Superior temporal gyrus (tissue), 1 donor: ENCODE results near the gene GALNT7.
A peak's percentile ranks its signal among the peaks of the same experiment; 100 is the strongest.
"Not testable (repeated sequence)": the region's sequence is repeated elsewhere in the genome, so short reads cannot be mapped to it uniquely, and the experiment has no call there.

ENCODE experiments used
- DNase-seq: peaks from one replicate; pipeline ENCODE4 v3.0.0-alpha.2; 2016; ENCODE audit errors: extremely low spot score

Gene GALNT7, protein sequence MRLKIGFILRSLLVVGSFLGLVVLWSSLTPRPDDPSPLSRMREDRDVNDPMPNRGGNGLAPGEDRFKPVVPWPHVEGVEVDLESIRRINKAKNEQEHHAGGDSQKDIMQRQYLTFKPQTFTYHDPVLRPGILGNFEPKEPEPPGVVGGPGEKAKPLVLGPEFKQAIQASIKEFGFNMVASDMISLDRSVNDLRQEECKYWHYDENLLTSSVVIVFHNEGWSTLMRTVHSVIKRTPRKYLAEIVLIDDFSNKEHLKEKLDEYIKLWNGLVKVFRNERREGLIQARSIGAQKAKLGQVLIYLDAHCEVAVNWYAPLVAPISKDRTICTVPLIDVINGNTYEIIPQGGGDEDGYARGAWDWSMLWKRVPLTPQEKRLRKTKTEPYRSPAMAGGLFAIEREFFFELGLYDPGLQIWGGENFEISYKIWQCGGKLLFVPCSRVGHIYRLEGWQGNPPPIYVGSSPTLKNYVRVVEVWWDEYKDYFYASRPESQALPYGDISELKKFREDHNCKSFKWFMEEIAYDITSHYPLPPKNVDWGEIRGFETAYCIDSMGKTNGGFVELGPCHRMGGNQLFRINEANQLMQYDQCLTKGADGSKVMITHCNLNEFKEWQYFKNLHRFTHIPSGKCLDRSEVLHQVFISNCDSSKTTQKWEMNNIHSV

GRCh38 chr4:173168396-173169177 is at the start of gene GALNT7:
Gene GALNT7, plus strand, starts transcription at chr4:173168811. Its CDS starts 25 bp downstream, at chr4:173168836.
- DNase-seq = no peak

DNA sequence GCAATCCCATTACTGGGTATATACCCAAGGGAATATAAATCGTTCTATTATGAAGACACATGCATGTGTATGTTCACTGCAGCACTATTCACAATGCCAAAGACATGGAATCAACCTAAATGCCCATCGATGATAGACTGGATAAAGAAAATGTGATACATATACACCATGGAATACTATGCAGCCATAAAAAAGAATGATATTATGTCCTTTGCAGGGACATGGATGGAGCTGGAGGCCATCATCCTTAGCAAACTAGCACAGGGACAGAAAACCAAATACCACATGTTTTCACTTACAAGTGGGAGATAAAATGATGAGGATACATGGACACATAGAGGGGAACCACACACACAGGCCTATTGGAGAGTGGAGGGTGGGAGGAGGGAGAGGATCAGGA is 49.8 kb upstream of the GALNT7 start:
- not testable (repeated sequence) for DNase-seq

- DNase-seq = no peak
Observed at GRCh38 chr4:173119818-173120217, 48.8 kb upstream of the GALNT7 start.

GRCh38 chr4:173121076-173121561 is 47.5 kb upstream of the GALNT7 start:
- DNase-seq = no peak

GRCh38 chr4:173124209-173124865 is 44.3 kb upstream of the GALNT7 start:
- DNase-seq = no peak

DNA sequence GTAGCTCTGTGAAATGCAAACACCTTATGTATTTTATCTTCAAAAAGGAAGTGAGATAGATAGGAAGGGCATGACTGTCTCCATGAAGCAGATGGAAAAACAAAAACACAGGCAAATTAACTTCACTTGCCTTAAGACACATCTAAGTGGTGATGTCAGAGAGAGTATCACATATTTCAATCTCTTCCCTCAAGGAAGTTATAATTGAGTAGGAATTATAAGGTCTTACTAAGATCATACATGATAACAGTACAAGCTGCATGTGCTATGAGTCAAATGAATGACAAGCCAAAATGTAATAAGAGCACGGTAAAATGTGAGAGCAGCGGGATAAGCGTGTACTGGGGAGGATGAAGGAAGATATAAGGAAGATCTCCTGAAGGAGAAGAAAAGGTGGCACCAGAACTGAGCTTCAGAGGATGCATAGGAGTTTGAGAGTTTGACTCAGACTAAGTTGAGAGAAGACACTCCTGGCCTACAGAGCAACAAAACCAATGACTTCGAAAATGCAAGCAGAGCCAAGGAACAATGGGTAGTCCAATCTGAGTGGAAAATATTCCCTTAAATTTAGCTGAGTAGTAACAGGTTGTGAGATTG is 43.3 kb upstream of the GALNT7 start:
- no peak for DNase-seq

DNA sequence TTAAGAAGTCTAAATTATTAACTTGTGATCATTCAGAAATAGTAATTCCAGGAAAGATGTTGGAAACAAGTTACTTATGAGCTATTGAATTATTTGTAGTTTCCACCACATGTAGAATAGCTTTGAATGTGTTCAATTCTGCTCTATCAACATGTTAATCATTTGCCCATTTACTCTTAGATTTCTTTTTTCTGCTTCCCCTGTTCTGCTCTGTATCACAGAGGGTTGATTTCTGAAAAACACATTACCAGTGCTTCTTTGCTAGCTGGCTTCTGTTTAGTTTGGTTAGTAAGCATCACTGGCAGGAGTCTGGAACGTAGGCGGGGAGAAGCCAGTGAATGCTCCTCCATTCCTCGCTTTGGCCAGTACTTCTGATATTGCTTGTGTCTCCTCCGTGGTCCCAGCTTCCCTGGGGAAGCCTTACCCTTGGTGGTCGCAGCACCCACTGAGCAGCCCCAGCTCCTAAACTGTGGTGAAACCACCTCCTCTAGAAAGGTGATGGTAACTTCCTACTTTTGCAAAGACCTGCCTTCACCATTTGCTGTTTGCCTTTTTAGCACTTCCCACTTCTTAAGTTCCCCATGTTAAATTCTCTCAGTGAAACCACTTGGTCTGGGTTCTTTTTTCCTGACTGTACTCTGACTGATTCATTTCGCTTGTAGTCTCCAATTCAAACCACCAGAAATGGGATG is 40.3 kb upstream of the GALNT7 start:
- no peak for DNase-seq

GRCh38 chr4:173130687-173131086 is 37.9 kb upstream of the GALNT7 start:
- no peak for DNase-seq

DNA sequence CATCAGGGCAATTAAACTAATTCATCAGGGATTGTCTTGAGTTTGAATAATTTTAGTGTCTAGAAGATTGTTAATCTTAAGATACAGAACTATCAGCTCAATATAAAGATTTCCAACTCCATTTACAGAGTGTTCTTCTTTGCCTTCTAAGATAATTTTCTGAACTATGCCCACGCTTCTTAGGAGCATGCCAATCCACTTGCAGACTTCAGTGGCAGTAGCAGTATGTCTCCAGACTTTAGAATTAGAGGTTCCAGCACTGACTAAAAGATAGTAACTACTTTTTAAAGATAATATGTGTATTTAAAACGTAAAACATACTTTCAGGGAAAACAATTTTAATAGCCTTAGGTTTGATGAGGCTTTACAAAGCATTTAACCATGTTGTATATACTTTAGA is 34.2 kb upstream of the GALNT7 start:
- no peak for DNase-seq

DNA sequence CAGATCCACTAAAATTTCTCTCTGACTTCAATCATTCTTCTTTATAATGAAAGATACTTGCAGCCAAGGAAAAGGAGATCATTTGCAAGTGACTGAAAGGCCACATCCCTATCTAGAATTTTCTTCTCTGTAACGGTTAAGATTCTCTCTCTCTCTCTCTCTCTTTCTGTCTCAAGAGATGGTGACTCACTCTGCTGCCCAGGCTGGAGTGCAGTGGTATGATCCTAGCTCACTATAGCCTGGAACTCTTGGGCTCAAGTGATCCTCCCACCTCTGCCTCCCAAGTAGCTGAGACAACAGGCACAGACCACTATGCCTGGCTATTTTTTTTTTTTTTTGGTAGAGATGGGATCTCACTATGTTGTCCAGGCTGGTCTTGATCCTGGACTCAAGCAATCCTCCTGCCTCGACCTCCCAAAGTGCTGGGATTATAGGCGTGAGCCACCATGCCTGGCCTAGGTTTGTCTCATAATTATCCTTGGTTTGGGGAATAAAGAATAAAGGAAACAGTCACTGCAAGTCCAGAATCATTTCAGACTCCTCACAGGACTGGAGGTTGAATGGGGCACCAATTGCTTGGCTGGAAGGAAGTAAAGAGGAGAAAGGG is 33.3 kb upstream of the GALNT7 start:
- no peak for DNase-seq

DNA sequence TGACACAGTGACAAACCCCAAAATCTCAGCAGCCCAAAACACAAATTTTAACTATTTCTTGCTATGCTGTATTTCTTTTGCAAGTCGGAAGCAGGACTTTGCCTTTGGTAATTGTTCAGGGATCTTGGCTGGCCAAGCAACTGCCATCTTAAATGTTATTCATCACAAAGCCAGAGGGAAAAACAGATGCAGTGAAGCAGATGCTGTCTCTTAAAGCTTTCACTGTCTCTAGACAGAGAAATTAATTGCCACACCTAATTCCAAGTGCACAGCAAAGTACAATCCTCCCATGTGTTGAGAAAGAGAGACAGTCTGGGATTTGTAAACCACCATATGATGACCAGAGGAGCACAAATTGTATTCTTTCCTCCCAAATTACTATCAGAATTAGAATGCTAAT is 30.0 kb upstream of the GALNT7 start:
- DNase-seq = no peak

GRCh38 chr4:173139561-173139960 is 29.1 kb upstream of the GALNT7 start:
- DNase-seq = peak; percentile 73

- no peak for DNase-seq
Observed at GRCh38 chr4:173145131-173145530, 23.5 kb upstream of the GALNT7 start.

- DNase-seq = no peak
Observed at GRCh38 chr4:173146456-173146855, 22.2 kb upstream of the GALNT7 start.

DNA sequence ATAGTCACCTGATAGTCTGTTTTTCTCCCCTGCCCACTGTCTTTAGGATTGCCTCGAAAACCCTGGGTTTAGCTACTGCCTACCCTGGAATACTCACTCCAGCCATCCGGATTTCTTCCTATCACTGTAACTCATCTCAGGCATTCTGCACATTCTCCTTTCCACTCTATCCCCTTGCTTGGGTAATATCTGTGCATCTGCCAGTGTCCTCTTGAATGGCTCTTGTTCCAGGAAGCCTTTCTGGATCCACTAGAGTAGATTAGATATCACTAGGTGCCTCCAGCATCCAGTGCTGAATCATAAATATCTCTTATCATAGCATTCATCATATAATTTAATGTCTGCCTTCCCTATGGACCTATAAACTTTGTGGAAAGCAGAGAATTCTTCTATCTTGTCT is 17.1 kb upstream of the GALNT7 start:
- no peak for DNase-seq

DNA sequence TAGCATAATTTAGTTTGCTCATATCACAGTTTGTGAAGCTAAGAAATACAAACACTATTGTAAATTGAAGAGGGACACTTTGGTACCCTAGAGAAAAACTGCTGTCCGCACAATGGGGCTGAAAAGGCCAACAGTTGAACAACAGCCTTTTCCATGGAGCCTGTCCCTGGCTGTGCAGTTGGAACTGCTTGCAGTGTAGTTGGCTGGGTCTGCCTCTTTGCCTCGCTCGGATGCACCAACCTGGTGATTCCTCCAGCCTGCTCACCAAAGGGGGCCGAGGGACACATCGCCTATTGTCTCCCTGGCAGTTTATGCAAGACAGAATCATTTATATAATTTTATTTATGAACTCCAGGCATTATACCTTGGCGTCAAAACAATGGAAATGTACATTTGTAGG is 16.5 kb upstream of the GALNT7 start:
- DNase-seq = no peak

DNA sequence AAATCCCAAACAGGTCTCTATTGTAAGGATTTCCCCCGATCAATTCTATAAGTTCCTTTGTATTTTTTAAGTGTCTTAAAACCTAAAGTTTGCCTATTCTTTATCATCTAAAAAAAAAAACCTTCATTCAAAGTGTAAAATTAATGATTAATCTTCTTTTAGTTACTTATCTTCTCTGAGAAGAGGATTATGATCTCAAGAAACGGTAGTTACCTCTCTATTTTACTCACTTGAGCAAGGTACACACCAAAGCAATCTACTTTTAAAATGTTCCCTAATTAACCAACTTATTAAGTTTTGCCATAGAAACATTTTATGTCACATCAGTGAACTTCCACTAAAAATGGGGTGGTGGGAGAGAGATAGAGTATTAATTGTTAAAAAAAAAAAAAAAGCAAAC is 15.2 kb upstream of the GALNT7 start:
- DNase-seq = no peak

DNA sequence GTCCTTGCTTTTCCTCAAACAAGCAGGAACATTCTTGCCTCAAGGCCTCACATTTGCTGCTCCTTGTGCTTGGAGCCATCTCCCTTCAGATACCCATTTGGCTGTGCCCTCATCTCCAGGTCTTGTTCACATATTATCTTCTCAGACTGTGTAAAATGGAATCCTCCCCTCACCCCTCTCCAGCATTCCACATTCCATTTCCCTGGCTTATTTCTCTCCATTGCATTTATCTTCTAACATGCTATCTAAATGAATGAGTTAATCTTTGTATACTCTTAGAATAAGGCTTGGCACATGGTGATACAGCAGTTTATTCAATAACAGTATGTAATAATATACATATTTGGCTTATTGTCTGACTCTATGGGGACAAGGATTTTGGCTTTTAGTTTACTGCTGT is 8.8 kb upstream of the GALNT7 start:
- DNase-seq = no peak

DNA sequence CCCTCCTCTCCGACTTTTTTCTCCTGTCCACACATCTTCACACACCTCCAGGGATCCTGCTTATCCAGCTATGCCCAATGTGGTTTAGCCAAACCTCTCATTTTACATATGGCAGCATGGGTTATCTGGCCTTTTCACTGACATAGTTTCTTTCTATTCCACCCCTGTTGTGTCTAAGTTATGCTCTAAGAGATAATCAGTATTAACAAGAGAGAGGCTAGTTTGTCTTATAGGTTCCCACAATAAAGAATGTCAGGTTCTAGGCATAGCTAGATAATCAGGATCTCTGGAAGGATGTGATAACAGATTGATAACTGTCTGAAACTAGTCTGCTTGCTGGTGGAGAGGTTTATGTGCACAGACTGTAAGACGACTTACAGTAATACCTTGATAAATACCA is 7.7 kb upstream of the GALNT7 start:
- DNase-seq = no peak

DNA sequence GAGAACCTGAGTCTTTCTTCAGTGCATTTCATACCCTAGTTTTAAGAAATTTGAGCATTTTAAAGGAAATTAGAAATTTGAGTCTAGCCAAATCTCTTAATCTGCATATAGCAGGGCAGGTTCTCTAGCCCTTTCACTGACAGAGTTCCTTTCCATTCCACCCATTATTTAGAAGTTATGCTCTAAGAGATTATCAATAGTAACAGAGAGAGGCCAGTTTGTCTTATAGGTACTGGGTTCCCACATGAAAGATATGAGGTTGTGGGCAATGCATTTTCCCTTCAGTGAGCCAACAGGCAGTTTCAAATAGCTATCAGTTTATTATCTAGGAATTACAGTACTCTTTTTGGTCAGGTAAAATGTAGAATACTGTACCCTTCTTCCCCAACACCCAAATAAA is 7.3 kb upstream of the GALNT7 start:
- DNase-seq = no peak
